SK-N-SH (cell line): ENCODE data around the gene COLEC11. TPM values are rescaled to one million over a fixed set of nuclear protein-coding genes. Genes with fewer than 3 reads are reported as not detected.
"Not testable (repeated sequence)": the region's sequence is repeated elsewhere in the genome, so short reads cannot be mapped to it uniquely, and the experiment has no call there.

ENCODE experiments used
- CTCF ChIA-PET: fragments of 300-600, 350-600 bp; formaldehyde crosslinking; extraction: SDS; loops from one replicate; lab custom pipeline; 2021; lab: Yijun Ruan, JAX
- POLR2A ChIA-PET: fragments of 350-600 bp; sonication (Branson Sonifier 250); formaldehyde crosslinking; extraction: SDS; loops from one replicate; lab custom pipeline; 2020; ENCODE audit warnings: antibody characterized with exemption, inconsistent platforms; lab: Yijun Ruan, JAX
- DNase-seq: peaks from one replicate; pipeline ENCODE4 v3.0.0; 2012
- H2AFZ ChIP-seq: fragments of 200-600 bp; sonication (generic); 2 replicates; pipeline ENCODE4 v1.8.1; 2016; ENCODE audit warnings: antibody characterized with exemption, mild to moderate bottlenecking, low read depth
- H3F3A ChIP-seq: fragments of 200-600 bp; sonication (generic); replicated peaks from 2 replicates; pipeline ENCODE3; 2016; ENCODE audit warnings: antibody characterized with exemption, mild to moderate bottlenecking; ENCODE audit not compliant: insufficient read depth
- H3K27ac ChIP-seq, 2 experiments: fragments of 200-500 bp in 1 of 2; fragments of 200-600 bp in 1 of 2; sonication (Bioruptor generic) in 1 of 2; sonication (generic), shearing (Covaris generic) in 1 of 2; 2 replicates each; pipeline versions ENCODE4 v1.5.1 to v1.6.1; 2014 to 2016; ENCODE audit warnings: low read depth in 2 of 2, inconsistent platforms in 1 of 2, low read length in 1 of 2, mild to moderate bottlenecking in 1 of 2, mixed read lengths in 1 of 2
- H3K27me3 ChIP-seq: fragments of 200-600 bp; sonication (generic), shearing (Covaris generic); 2 replicates; pipeline ENCODE4 v1.6.1; 2016; ENCODE audit warnings: mixed run types; ENCODE audit not compliant: insufficient read depth
- H3K36me3 ChIP-seq, 2 experiments: fragments of 200-500 bp in 1 of 2; fragments of 200-600 bp in 1 of 2; sonication (Bioruptor generic) in 1 of 2; sonication (generic) in 1 of 2; replicated peaks in 1 of 2; 2 replicates each; pipeline versions ENCODE3 to v1.5.1; 2014 to 2016; ENCODE audit warnings: low read length in 1 of 2, mild to moderate bottlenecking in 1 of 2; ENCODE audit not compliant: insufficient read depth in 2 of 2, control insufficient read depth in 1 of 2
- H3K4me1 ChIP-seq, 2 experiments: fragments of 200-500 bp in 1 of 2; fragments of 200-600 bp in 1 of 2; sonication (Bioruptor generic) in 1 of 2; sonication (generic), shearing (Covaris generic) in 1 of 2; 2 replicates each; pipeline versions ENCODE4 v1.5.1 to v1.6.1; 2014 to 2016; ENCODE audit warnings: low read depth in 1 of 2, low read length in 1 of 2, mixed run types in 1 of 2; ENCODE audit not compliant: insufficient read depth in 2 of 2, control insufficient read depth in 1 of 2
- H3K4me2 ChIP-seq: fragments of 200-600 bp; sonication (generic), shearing (Covaris generic); 2 replicates; pipeline ENCODE4 v1.6.1; 2017; ENCODE audit warnings: mixed run types
- H3K4me3 ChIP-seq, 2 experiments: fragments of 200-500 bp in 1 of 2; fragments of 200-600 bp in 1 of 2; sonication (Bioruptor generic) in 1 of 2; sonication (generic), shearing (Covaris generic) in 1 of 2; 2 replicates each; pipeline versions ENCODE4 v1.5.1 to v1.8.1; 2014 to 2016; ENCODE audit warnings: low read depth in 2 of 2, inconsistent platforms in 1 of 2, low read length in 1 of 2, mild to moderate bottlenecking in 1 of 2, mixed read lengths in 1 of 2, moderate library complexity in 1 of 2
- H3K79me2 ChIP-seq: fragments of 200-600 bp; sonication (generic); 2 replicates; pipeline ENCODE4 v1.8.1; 2017; ENCODE audit warnings: mild to moderate bottlenecking; ENCODE audit not compliant: insufficient read depth
- H3K9ac ChIP-seq: fragments of 200-600 bp; sonication (generic); 2 replicates; pipeline ENCODE4 v1.6.1; 2017; ENCODE audit warnings: mixed run types
- H3K9me2 ChIP-seq: fragments of 200-600 bp; sonication (generic); 2 replicates; pipeline ENCODE4 v1.6.1; 2017; ENCODE audit warnings: mixed run types
- H3K9me3 ChIP-seq: fragments of 200-600 bp; sonication (generic); 2 replicates; pipeline ENCODE4 v1.6.1; 2017; ENCODE audit warnings: mixed run types, mild to moderate bottlenecking, moderate library complexity
- H4K20me1 ChIP-seq: fragments of 200-600 bp; sonication (generic); 2 replicates; pipeline ENCODE4 v1.6.1; 2017; ENCODE audit warnings: mild to moderate bottlenecking, mixed run types; ENCODE audit not compliant: insufficient read depth
- EP300 ChIP-seq, 2 experiments: IDR thresholded peaks; 2 replicates each; pipeline versions ENCODE4 v1.4.0 to v1.6.1; 2012; ENCODE audit warnings: borderline replicate concordance in 1 of 2, low read depth in 1 of 2, low read length in 1 of 2
- GATA2 ChIP-seq: sonication (generic); formaldehyde crosslinking; IDR thresholded peaks from 2 replicates; pipeline ENCODE4 v1.5.0; 2020; ENCODE audit warnings: mild to moderate bottlenecking, missing genetic modification reagents
- NFIC ChIP-seq: IDR thresholded peaks from 2 replicates; pipeline ENCODE4 v1.4.0; 2012; ENCODE audit warnings: borderline replicate concordance
- NRF1 ChIP-seq: IDR thresholded peaks from 2 replicates; pipeline ENCODE4 v1.6.1; 2012; ENCODE audit warnings: low read depth, mild to moderate bottlenecking, low read length
- POLR2AphosphoS5 ChIP-seq: IDR thresholded peaks from 2 replicates; pipeline ENCODE4 v1.6.1; 2012; ENCODE audit warnings: low read depth, low read length
- RAD21 ChIP-seq: IDR thresholded peaks from 2 replicates; pipeline ENCODE4 v1.6.1; 2012; ENCODE audit warnings: mild to moderate bottlenecking, low read length
- RCOR1 ChIP-seq: fragments of 150-350 bp; IDR thresholded peaks from 2 replicates; pipeline ENCODE4 v1.6.1; 2017; ENCODE audit warnings: antibody characterized with exemption, low read length
- RFX5 ChIP-seq: IDR thresholded peaks from 2 replicates; pipeline ENCODE4 v1.6.1; 2012; ENCODE audit warnings: mild to moderate bottlenecking, improper control_type of control experiment, low read length
- RXRA ChIP-seq: IDR thresholded peaks from 2 replicates; pipeline ENCODE4 v1.4.0; 2012; ENCODE audit warnings: low read depth, mild to moderate bottlenecking, borderline replicate concordance
- SIN3A ChIP-seq: IDR thresholded peaks from 2 replicates; pipeline ENCODE4 v1.6.1; 2012; ENCODE audit warnings: low read depth, mild to moderate bottlenecking, low read length, moderate library complexity, borderline replicate concordance
- TAF1 ChIP-seq: IDR thresholded peaks from 2 replicates; pipeline ENCODE4 v1.6.1; 2012; ENCODE audit warnings: low read depth, mild to moderate bottlenecking, low read length, moderate library complexity, borderline replicate concordance
- TCF12 ChIP-seq: IDR thresholded peaks from 2 replicates; pipeline ENCODE4 v1.4.0; 2012
- YY1 ChIP-seq: IDR thresholded peaks from 2 replicates; pipeline ENCODE4 v1.4.0; 2012; ENCODE audit warnings: low read depth, mild to moderate bottlenecking
- WGBS: methylation state at CpG from one replicate; pipeline ENCODE4 v1.1.6; 2017; ENCODE audit warnings: low lambda C conversion rate; 5-methylcytosine and 5-hydroxymethylcytosine counted together
- polyA plus RNA-seq, 3 experiments: library from polyadenylated mRNA; depleted of rRNA; stranded (reverse); fragments of >200 nt; gene quantifications; 2 replicates each; pipeline ENCODE4 v1.2.3, GENCODE V29; 2012
- TF ChIP-seq, protein P1 (sequence below): IDR thresholded peaks from 2 replicates; pipeline ENCODE4 v1.4.0; 2012; ENCODE audit warnings: low read depth
- TF ChIP-seq, protein P2 (sequence below): IDR thresholded peaks from 2 replicates; pipeline ENCODE4; 2012
- TF ChIP-seq, protein P3 (sequence below): IDR thresholded peaks from 2 replicates; pipeline ENCODE4 v1.4.0; 2012; ENCODE audit warnings: low read depth, borderline replicate concordance
- TF ChIP-seq, protein P4 (sequence below): IDR thresholded peaks from 2 replicates; pipeline ENCODE4 v1.4.0; 2012; ENCODE audit warnings: low read depth, borderline replicate concordance
- TF ChIP-seq, protein P5 (sequence below): fragments of 200-600 bp; sonication (generic); IDR thresholded peaks from 2 replicates; pipeline ENCODE4 v1.6.1; 2017; ENCODE audit warnings: antibody characterized with exemption, mild to moderate bottlenecking, moderate library complexity
- TF ChIP-seq, protein P6 (sequence below): fragments of 150-350 bp; IDR thresholded peaks from 2 replicates; pipeline ENCODE4 v1.6.1; 2017; ENCODE audit warnings: antibody characterized with exemption, low read length, low read depth, borderline replicate concordance

COLEC11 gene
- polyA plus RNA-seq, 1 of the 3 experiments (the other 2 are of a cell fraction), result 8.7 TPM

DNA sequence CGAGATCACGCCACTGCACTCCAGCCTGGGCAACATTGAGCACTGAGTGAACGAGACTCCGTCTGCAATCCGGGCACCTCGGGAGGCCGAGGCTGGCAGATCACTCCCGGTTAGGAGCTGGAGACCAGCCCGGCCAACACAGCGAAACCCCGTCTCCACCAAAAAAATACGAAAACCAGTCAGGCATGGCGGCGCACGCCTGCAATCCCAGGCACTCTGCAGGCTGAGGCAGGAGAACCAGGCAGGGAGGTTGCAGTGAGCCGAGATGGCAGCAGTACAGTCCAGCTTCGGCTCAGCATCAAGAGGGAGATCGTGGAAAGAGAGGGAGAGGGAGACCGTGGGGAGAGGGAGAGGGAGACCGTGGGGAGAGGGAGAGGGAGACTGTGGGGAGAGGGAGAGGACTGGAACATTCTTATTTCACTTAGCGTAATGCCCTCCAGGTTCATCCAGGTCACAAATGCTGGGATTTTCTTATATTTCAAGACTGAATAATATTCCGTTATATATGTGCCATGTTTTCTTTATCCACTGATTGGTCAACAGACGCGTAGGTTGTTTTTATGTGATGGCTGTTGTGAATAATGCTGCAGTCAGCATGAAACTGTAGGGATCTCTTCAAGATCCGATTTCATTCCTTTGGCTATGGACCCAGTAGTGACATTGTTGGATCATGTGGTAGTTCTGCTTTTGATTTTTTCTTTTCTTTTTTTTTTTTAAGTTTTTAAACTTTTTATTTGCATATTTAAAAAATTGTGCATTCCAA, 21.7 kb downstream of the COLEC11 start:
- H3K36me3 ChIP-seq, H4K20me1 ChIP-seq, H3F3A ChIP-seq, H3K79me2 ChIP-seq, H3K27me3 ChIP-seq, H3K9ac ChIP-seq, H2AFZ ChIP-seq, H3K27ac ChIP-seq, POLR2A ChIA-PET, CTCF ChIA-PET, H3K9me2 ChIP-seq, H3K4me3 ChIP-seq, DNase-seq, H3K4me1 ChIP-seq, H3K4me2 ChIP-seq, H3K9me3 ChIP-seq: not testable (repeated sequence)
- WGBS, result 86% methylated on average over 22 of the region's 25 CpGs

DNA sequence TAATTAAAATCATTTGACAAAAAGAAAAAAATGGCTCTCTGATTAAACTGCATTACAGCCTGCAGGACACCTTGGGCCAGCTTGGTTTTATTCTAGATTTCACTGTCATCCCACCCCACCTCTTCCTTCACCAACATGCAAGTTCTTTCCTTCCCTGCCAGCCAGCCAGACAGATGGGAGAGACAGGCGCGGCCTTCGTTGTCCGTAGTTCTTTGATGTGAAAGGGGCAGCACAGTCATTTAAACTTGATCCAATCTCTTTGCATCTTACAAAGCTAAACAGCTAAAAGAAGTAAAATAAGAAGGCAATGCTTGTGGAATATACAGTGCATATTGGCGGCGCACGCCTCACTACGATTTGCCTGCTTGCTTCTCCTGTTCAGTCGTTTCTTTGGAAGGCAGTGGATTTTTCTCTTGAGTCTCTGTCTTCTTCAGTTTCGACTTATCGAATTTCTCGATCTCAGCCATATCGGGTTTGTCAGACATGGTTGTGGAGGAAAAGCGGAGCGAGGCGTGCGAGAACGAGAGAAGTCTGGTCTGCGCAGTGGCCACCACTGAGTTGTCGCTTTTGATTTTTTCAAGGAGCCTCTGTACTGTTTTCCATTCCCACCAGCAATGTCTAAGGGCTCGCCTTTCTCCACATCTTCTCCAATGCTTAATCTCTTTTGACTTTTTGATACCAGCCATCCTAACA, 22.4 kb downstream of the COLEC11 start:
- H4K20me1 ChIP-seq, result no peaks in the 10 kb centered on the region
- ChIA-PET POLR2A (no interaction called here), CTCF (interaction anchor here (1.3 kb wide), 1 partner anchor 28 kb away, joined by 3 read pairs; no protein-coding TSS in a partner anchor)
- no peak overlapping the region for H3K4me3 ChIP-seq
- no peaks in the 10 kb centered on the region for H3K9me2 ChIP-seq
- H3K4me1 ChIP-seq, result peaks cover 0 to 4% of the 10 kb centered on the region in 2 experiments; a peak in 1 of 4 replicates
- H3K27me3 ChIP-seq, result no peaks in the 10 kb centered on the region
- H2AFZ ChIP-seq, result no peak overlapping the region
- 91% methylated on average over 21 of the region's 21 CpGs for WGBS
- peaks cover 6% of the 10 kb centered on the region; the same call in 1 of the 2 replicates for H3K9me3 ChIP-seq
- peaks cover 5% of the 10 kb centered on the region for H3F3A ChIP-seq
- H3K36me3 ChIP-seq, result peaks cover 0 to 3% of the 10 kb centered on the region in 2 experiments
- DNase-seq, result no peak
- peak overlapping the region in 1 of 2 experiments; percentile 62; a peak in 1 of 4 replicates for H3K27ac ChIP-seq
- H3K9ac ChIP-seq, result no peak overlapping the region
- H3K4me2 ChIP-seq, result no peak overlapping the region
- no peaks in the 10 kb centered on the region for H3K79me2 ChIP-seq
- TF ChIP-seq TAF1 (no peak), TCF12 (no peak), RXRA (no peak), EP300 (IDR thresholded peaks at IDR 0.05; ENCODE audit: borderline replicate concordance in 1 of 2, low read depth in 1 of 2, low read length in 1 of 2) (no peak), RCOR1 (no peak), YY1 (no peak), POLR2AphosphoS5 (no peak), NRF1 (no peak), SIN3A (no peak), RFX5 (no peak), GATA2 (no peak), RAD21 (no peak), NFIC (no peak)
- TF ChIP-seq, protein P1, sequence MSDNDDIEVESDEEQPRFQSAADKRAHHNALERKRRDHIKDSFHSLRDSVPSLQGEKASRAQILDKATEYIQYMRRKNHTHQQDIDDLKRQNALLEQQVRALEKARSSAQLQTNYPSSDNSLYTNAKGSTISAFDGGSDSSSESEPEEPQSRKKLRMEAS, result no peak
- TF ChIP-seq, protein P2, sequence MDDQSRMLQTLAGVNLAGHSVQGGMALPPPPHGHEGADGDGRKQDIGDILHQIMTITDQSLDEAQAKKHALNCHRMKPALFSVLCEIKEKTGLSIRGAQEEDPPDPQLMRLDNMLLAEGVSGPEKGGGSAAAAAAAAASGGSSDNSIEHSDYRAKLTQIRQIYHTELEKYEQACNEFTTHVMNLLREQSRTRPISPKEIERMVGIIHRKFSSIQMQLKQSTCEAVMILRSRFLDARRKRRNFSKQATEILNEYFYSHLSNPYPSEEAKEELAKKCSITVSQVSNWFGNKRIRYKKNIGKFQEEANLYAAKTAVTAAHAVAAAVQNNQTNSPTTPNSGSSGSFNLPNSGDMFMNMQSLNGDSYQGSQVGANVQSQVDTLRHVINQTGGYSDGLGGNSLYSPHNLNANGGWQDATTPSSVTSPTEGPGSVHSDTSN, result no peak
- TF ChIP-seq, protein P3, sequence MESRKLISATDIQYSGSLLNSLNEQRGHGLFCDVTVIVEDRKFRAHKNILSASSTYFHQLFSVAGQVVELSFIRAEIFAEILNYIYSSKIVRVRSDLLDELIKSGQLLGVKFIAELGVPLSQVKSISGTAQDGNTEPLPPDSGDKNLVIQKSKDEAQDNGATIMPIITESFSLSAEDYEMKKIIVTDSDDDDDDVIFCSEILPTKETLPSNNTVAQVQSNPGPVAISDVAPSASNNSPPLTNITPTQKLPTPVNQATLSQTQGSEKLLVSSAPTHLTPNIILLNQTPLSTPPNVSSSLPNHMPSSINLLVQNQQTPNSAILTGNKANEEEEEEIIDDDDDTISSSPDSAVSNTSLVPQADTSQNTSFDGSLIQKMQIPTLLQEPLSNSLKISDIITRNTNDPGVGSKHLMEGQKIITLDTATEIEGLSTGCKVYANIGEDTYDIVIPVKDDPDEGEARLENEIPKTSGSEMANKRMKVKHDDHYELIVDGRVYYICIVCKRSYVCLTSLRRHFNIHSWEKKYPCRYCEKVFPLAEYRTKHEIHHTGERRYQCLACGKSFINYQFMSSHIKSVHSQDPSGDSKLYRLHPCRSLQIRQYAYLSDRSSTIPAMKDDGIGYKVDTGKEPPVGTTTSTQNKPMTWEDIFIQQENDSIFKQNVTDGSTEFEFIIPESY, result no peak
- TF ChIP-seq, protein P4, sequence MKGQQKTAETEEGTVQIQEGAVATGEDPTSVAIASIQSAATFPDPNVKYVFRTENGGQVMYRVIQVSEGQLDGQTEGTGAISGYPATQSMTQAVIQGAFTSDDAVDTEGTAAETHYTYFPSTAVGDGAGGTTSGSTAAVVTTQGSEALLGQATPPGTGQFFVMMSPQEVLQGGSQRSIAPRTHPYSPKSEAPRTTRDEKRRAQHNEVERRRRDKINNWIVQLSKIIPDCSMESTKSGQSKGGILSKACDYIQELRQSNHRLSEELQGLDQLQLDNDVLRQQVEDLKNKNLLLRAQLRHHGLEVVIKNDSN, result no peak
- TF ChIP-seq, protein P5, sequence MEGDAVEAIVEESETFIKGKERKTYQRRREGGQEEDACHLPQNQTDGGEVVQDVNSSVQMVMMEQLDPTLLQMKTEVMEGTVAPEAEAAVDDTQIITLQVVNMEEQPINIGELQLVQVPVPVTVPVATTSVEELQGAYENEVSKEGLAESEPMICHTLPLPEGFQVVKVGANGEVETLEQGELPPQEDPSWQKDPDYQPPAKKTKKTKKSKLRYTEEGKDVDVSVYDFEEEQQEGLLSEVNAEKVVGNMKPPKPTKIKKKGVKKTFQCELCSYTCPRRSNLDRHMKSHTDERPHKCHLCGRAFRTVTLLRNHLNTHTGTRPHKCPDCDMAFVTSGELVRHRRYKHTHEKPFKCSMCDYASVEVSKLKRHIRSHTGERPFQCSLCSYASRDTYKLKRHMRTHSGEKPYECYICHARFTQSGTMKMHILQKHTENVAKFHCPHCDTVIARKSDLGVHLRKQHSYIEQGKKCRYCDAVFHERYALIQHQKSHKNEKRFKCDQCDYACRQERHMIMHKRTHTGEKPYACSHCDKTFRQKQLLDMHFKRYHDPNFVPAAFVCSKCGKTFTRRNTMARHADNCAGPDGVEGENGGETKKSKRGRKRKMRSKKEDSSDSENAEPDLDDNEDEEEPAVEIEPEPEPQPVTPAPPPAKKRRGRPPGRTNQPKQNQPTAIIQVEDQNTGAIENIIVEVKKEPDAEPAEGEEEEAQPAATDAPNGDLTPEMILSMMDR, result no peak
- TF ChIP-seq, protein P6, sequence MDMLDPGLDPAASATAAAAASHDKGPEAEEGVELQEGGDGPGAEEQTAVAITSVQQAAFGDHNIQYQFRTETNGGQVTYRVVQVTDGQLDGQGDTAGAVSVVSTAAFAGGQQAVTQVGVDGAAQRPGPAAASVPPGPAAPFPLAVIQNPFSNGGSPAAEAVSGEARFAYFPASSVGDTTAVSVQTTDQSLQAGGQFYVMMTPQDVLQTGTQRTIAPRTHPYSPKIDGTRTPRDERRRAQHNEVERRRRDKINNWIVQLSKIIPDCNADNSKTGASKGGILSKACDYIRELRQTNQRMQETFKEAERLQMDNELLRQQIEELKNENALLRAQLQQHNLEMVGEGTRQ, result no peak
